HCT116 (cell line): ENCODE measurements around the gene TTYH1. TPM values are rescaled to one million over a fixed set of nuclear protein-coding genes. Genes with fewer than 3 reads are reported as not detected.

ENCODE experiments used
- ATAC-seq: fragments of 200-7000 bp; cut with Tn5 transposase; 2 replicates; pipeline ENCODE4 v1.9.1; 2020; ENCODE audit warnings: mild to moderate bottlenecking, moderate library complexity
- BruUV-seq: library from RNA; stranded (reverse); fragments of 400-500 nt; replicated peaks from 2 replicates; lab custom pipeline; 2021; lab: Mats Ljungman, UMichigan
- CTCF ChIA-PET: fragments of 300-600 bp; sonication (Branson Sonifier 250); formaldehyde crosslinking; loops from one replicate; lab custom pipeline; 2021; ENCODE audit warnings: antibody characterized with exemption; lab: Charles Lee
- POLR2A ChIA-PET: fragments of 300-600, 350-600 bp; sonication (Branson Sonifier 250); formaldehyde crosslinking; loops from one replicate; lab custom pipeline; 2021; ENCODE audit warnings: antibody characterized with exemption; lab: Charles Lee
- RAD21 ChIA-PET, 2 experiments: fragments of 300-600 bp; sonication (Branson Sonifier 250); formaldehyde crosslinking; loops; one replicate each; lab custom pipeline; 2023; ENCODE audit warnings: low total read pairs in 2 of 2; ENCODE audit not compliant: uncharacterized antibody in 2 of 2, unreplicated experiment in 2 of 2, low non-redundant PET in 1 of 2; lab: Charles Lee
- DNase-seq: peaks from one replicate; pipeline ENCODE4 v3.0.0-alpha.2; 2010; ENCODE audit warnings: low read depth, low spot score
- H2AFZ ChIP-seq: fragments of 200-600 bp; shearing (Covaris generic), sonication (generic); 2 replicates; pipeline ENCODE4 v1.6.1; 2017; ENCODE audit warnings: low read depth, mixed run types, mixed read lengths, antibody characterized with exemption, low read length; ENCODE audit not compliant: poor library complexity, severe bottlenecking
- H3K27ac ChIP-seq: 2 replicates; pipeline ENCODE4 v1.5.1; 2012; ENCODE audit warnings: low read depth, low read length
- H3K27me3 ChIP-seq: fragments of 200-600 bp; sonication (generic); 2 replicates; pipeline ENCODE4 v1.6.1; 2016; ENCODE audit warnings: mixed run types, low read length, mixed read lengths; ENCODE audit not compliant: insufficient read depth
- H3K36me3 ChIP-seq, 2 experiments: fragments of 200-500 bp in 1 of 2; fragments of 200-600 bp in 1 of 2; sonication (Bioruptor generic) in 1 of 2; sonication (generic) in 1 of 2; 2 replicates each; pipeline versions ENCODE4 v1.5.1 to v1.6.1; 2014 to 2016; ENCODE audit warnings: low read length in 2 of 2, inconsistent platforms in 1 of 2, mixed read lengths in 1 of 2, mixed run types in 1 of 2; ENCODE audit not compliant: insufficient read depth in 2 of 2, control insufficient read depth in 1 of 2
- H3K4me1 ChIP-seq, 2 experiments: fragments of 200-600 bp in 1 of 2; sonication (generic) in 1 of 2; 2 replicates each; pipeline versions ENCODE4 v1.5.1 to v1.6.1; 2012 to 2017; ENCODE audit warnings: low read length in 2 of 2, inconsistent platforms in 1 of 2, mild to moderate bottlenecking in 1 of 2, mixed read lengths in 1 of 2, mixed run types in 1 of 2, moderate library complexity in 1 of 2; ENCODE audit not compliant: insufficient read depth in 2 of 2, control insufficient read depth in 1 of 2
- H3K4me2 ChIP-seq: fragments of 200-600 bp; sonication (generic); 2 replicates; pipeline ENCODE4 v1.6.1; 2017; ENCODE audit warnings: mixed run types, low read length, mixed read lengths
- H3K4me3 ChIP-seq, 2 experiments: fragments of 200-600 bp in 1 of 2; sonication (generic) in 1 of 2; replicated peaks in 1 of 2; 2 replicates each; pipeline ENCODE4 v1.5.1; 2011 to 2016; ENCODE audit warnings: low read length in 2 of 2, control low read depth in 1 of 2, low read depth in 1 of 2, mild to moderate bottlenecking in 1 of 2, mixed read lengths in 1 of 2, mixed run types in 1 of 2
- H3K79me2 ChIP-seq: fragments of 200-600 bp; sonication (generic); 2 replicates; pipeline ENCODE4 v1.6.1; 2017; ENCODE audit warnings: mild to moderate bottlenecking, mixed run types, low read length, moderate library complexity, mixed read lengths; ENCODE audit not compliant: insufficient read depth
- H3K9ac ChIP-seq: fragments of 200-600 bp; sonication (generic); 2 replicates; pipeline ENCODE4 v1.6.1; 2016; ENCODE audit warnings: low read length, mixed read lengths
- H3K9me2 ChIP-seq: fragments of 200-600 bp; sonication (generic), shearing (Covaris generic); 2 replicates; pipeline ENCODE4 v1.6.1; 2017; ENCODE audit warnings: mixed run types, mild to moderate bottlenecking, moderate library complexity; ENCODE audit not compliant: insufficient read depth
- H3K9me3 ChIP-seq, 2 experiments: fragments of 200-500 bp in 1 of 2; fragments of 200-600 bp in 1 of 2; sonication (Bioruptor generic) in 1 of 2; sonication (generic) in 1 of 2; 2 replicates each; pipeline ENCODE4 v1.6.1; 2014 to 2017; ENCODE audit warnings: low read length in 2 of 2, mixed read lengths in 2 of 2, inconsistent platforms in 1 of 2, low read depth in 1 of 2, mild to moderate bottlenecking in 1 of 2, mixed run types in 1 of 2, moderate library complexity in 1 of 2; ENCODE audit not compliant: control insufficient read depth in 1 of 2, insufficient read depth in 1 of 2
- H4K20me1 ChIP-seq: fragments of 200-600 bp; sonication (generic), shearing (Covaris generic); 2 replicates; pipeline ENCODE4 v1.6.1; 2017; ENCODE audit warnings: mixed run types, mild to moderate bottlenecking, moderate library complexity; ENCODE audit not compliant: insufficient read depth
- CTCF ChIP-seq, 3 experiments: fragments of 200-600 bp in 1 of 3; sonication (generic) in 1 of 3; IDR thresholded peaks in 2 of 3; conservative IDR thresholded peaks in 1 of 3; 2 replicates each; pipeline ENCODE4 v1.5.1; 2012 to 2017; ENCODE audit warnings: low read depth in 2 of 3, low read length in 2 of 3, antibody characterized with exemption in 1 of 3, borderline replicate concordance in 1 of 3, control low read depth in 1 of 3, mild to moderate bottlenecking in 1 of 3, mixed read lengths in 1 of 3, mixed run types in 1 of 3, moderate library complexity in 1 of 3; ENCODE audit not compliant: insufficient read depth in 1 of 3
- YY1 ChIP-seq: IDR thresholded peaks from 2 replicates; pipeline ENCODE4 v1.6.1; 2011; ENCODE audit warnings: low read length, low read depth, moderate library complexity, mild to moderate bottlenecking; ENCODE audit not compliant: insufficient replicate concordance; ENCODE audit errors: extremely low read depth
- intact Hi-C: fragments of 100-400 bp; cut with micrococcal nuclease; formaldehyde crosslinking; loops from 2 replicates; pipeline ENCODE4 v1.10.0; 2022
- total RNA-seq: library from RNA; stranded (reverse); gene quantifications from one replicate; pipeline ENCODE4 v1.2.1, GENCODE V29; 2021; ENCODE audit not compliant: unreplicated experiment

Gene TTYH1
- total RNA-seq, 1 experiment from 2014 or later, result 0.37 TPM

GRCh38 chr19:54477650-54478049, 62.4 kb downstream of the TTYH1 start:
- no peak overlapping the region for H3K4me2 ChIP-seq
- POLR2A ChIA-PET, result interaction anchor here (0.6 kb wide), 1 partner anchor 40 kb away, joined by 3 read pairs; no protein-coding TSS in a partner anchor
- peak; percentile 64 for ATAC-seq

More at GRCh38 chr19:54477650-54478049, 62.4 kb downstream of the TTYH1 start:
- no TSS peak for BruUV-seq
- Histone ChIP-seq H3K27ac (no peak overlapping the region), H3K27me3 (no peaks in the 10 kb centered on the region), H3K4me1 (peaks cover 6 to 9% of the 10 kb centered on the region in 2 experiments; a peak in 3 of 4 replicates), H3K36me3 (no peaks in the 10 kb centered on the region), H3K4me3 (no peak overlapping the region), H2AFZ (peak overlapping the region; percentile 41), H3K9ac (no peak overlapping the region), H4K20me1 (no peaks in the 10 kb centered on the region), H3K9me3 (no peaks in the 10 kb centered on the region), H3K79me2 (no peaks in the 10 kb centered on the region), H3K9me2 (no peaks in the 10 kb centered on the region)
- intact Hi-C loops, result no loop called here
- DNase-seq, result no peak
- TF ChIP-seq YY1 (no peak), CTCF (IDR thresholded peaks at IDR 0.05 in 2 of 3, conservative IDR thresholded peaks at IDR 0.05 in 1 of 3; ENCODE audit: borderline replicate concordance in 1 of 3, insufficient read depth in 1 of 3, low read depth in 2 of 3, low read length in 2 of 3) (peak in 2 of 3 experiments; percentile 18 to 24; a peak in 1 of 6 replicates)
- ChIA-PET CTCF (interaction anchor here (0.9 to 2.0 kb wide), 6 partner anchors 10 to 196 kb away, joined by 3 to 9 read pairs (median 4); partner anchors contain the start of gene LENG9), RAD21 (interaction anchor here in 1 of 2 experiments (0.8 kb wide), 1 partner anchor 200 kb away, joined by 3 read pairs; no protein-coding TSS in a partner anchor)
